Stimulated activated CD8-positive, alpha-beta memory T cell treated with anti-CD3 and anti-CD28 coated beads, Interleukin-12 subunit alpha, Interleukin-12 subunit beta, amount 100 ng/mL, for 4 hours (primary cell): ENCODE data around the gene ANKRD9.
"Not testable (repeated sequence)": the region's sequence is repeated elsewhere in the genome, so short reads cannot be mapped to it uniquely, and the experiment has no call there.

Source experiments
- DNase-seq: peaks from one replicate; pipeline ENCODE4 v3.0.0-alpha.2; 2020; ENCODE audit warnings: low read depth

Gene ANKRD9

GRCh38 chr14:102538602-102539543, 29.3 kb upstream of the ANKRD9 start:
- DNase-seq: no peak

GRCh38 chr14:102537981-102538601, 28.5 kb upstream of the ANKRD9 start:
- no peak for DNase-seq

- DNase-seq: no peak
Observed at GRCh38 chr14:102532204-102532658, 22.7 kb upstream of the ANKRD9 start.

- DNase-seq: no peak
Observed at GRCh38 chr14:102530828-102531478, 21.4 kb upstream of the ANKRD9 start.

- no peak for DNase-seq
Observed at GRCh38 chr14:102528431-102529170, 19.0 kb upstream of the ANKRD9 start.

GRCh38 chr14:102525929-102526497, 16.4 kb upstream of the ANKRD9 start:
- no peak for DNase-seq

GRCh38 chr14:102525219-102525928, 15.8 kb upstream of the ANKRD9 start:
- no peak for DNase-seq

- DNase-seq: peak; percentile 78
Observed at GRCh38 chr14:102524451-102525218, 15.1 kb upstream of the ANKRD9 start.

- no peak for DNase-seq
Observed at GRCh38 chr14:102523569-102524450, 14.2 kb upstream of the ANKRD9 start.

- no peak for DNase-seq
Observed at GRCh38 chr14:102523200-102523568, 13.6 kb upstream of the ANKRD9 start.

- DNase-seq: not testable (repeated sequence)
Observed at GRCh38 chr14:102519709-102520108, 10.1 kb upstream of the ANKRD9 start.

- DNase-seq: no peak
Observed at GRCh38 chr14:102518063-102518648, 8.6 kb upstream of the ANKRD9 start.

GRCh38 chr14:102517392-102518062, 8.0 kb upstream of the ANKRD9 start:
- no peak for DNase-seq

GRCh38 chr14:102516531-102517391, 7.2 kb upstream of the ANKRD9 start:
- peak; percentile 43 for DNase-seq

GRCh38 chr14:102514987-102515733, 5.6 kb upstream of the ANKRD9 start:
- DNase-seq: no peak
